ENCODE results near the gene SFMBT1. TPM values are rescaled to one million over a fixed set of nuclear protein-coding genes. Genes with fewer than 3 reads are reported as not detected.

The SFMBT1 gene
- total and polyA plus RNA-seq, 2 of the 4 experiments (the other 2 are of a cell fraction) = 1.0 to 1.8 TPM

GRCh38 chr3:52873433-52874159, 172.3 kb downstream of the SFMBT1 start (continued):
- peak; percentile 33 for TF ChIP-seq CTCF (conservative IDR thresholded peaks at IDR 0.05; ENCODE audit: low read depth, low read length)

- Histone ChIP-seq H4K5ac (ENCODE audit: low read depth, low read length) (no peak overlapping the region), H3K79me1 (ENCODE audit: low read depth in 1 of 2, low read length in 2 of 2) (peaks cover 16 to 45% of the 10 kb centered on the region in 2 experiments), H2BK20ac (ENCODE audit: low read depth, low read length) (peak overlapping the region; percentile 32; the same call in 1 of the 2 replicates), H2BK15ac (ENCODE audit: low read depth, low read length) (no peak overlapping the region), H3K23ac (ENCODE audit: low read depth, low read length) (peak overlapping the region; percentile 65; the same call in 1 of the 2 replicates), H4K20me1 (ENCODE audit: insufficient read depth, low read length) (no peaks in the 10 kb centered on the region; the same call in 1 of the 2 replicates), H3K56ac (ENCODE audit: extremely low read depth, insufficient read depth, low read length) (no peak overlapping the region), H3K9me3 (ENCODE audit: control insufficient read depth, insufficient read depth, low read length) (no peaks in the 10 kb centered on the region), H2AK9ac (replicated peaks; ENCODE audit: low read depth, low read length, poor library complexity) (no peak overlapping the region), H4K8ac (ENCODE audit: low read depth in 2 of 2, low read length in 2 of 2) (no peak overlapping the region), H2AK5ac (ENCODE audit: low read depth, low read length) (no peak overlapping the region), H3K9ac (ENCODE audit: low read depth, low read length) (no peak overlapping the region), H2BK120ac (ENCODE audit: low read depth, low read length) (peak overlapping the region; percentile 61; the same call in 1 of the 2 replicates), H3K9me1 (ENCODE audit: insufficient read depth, low read length) (peaks cover 7% of the 10 kb centered on the region; the same call in 1 of the 2 replicates), H2AFZ (replicated peaks; ENCODE audit: low read length, poor library complexity) (no peak overlapping the region), H3K36me3 (ENCODE audit: control insufficient read depth, insufficient read depth, low read length) (no peaks in the 10 kb centered on the region), H3K4me1 (ENCODE audit: control insufficient read depth, insufficient read depth, low read length) (peaks cover 9% of the 10 kb centered on the region), H3K4me3 (ENCODE audit: insufficient read depth, low read depth, low read length) (no peak overlapping the region), H3K4me2 (ENCODE audit: low read depth, low read length) (no peak overlapping the region), H3K27me3 (ENCODE audit: control insufficient read depth, insufficient read depth, low read length) (no peaks in the 10 kb centered on the region), H3K27ac (ENCODE audit: insufficient read depth, low read length) (no peak overlapping the region), H3K4ac (ENCODE audit: low read depth, low read length) (peak overlapping the region; percentile 49; the same call in 1 of the 2 replicates), H2BK5ac (ENCODE audit: low read depth, low read length, poor library complexity, severe bottlenecking) (no peak overlapping the region), H4K91ac (ENCODE audit: insufficient read depth, low read depth, low read length) (peak overlapping the region; percentile 45; the same call in 1 of the 2 replicates), H3K18ac (ENCODE audit: low read depth, low read length) (no peak overlapping the region), H3K14ac (replicated peaks; ENCODE audit: low read depth, low read length) (no peak overlapping the region; the same call in 1 of the 2 replicates)
- CTCF ChIA-PET = interaction anchor here (0.6 kb wide), 1 partner anchor 127 kb away, joined by 3 read pairs; no protein-coding TSS in a partner anchor
- BruUV-seq (replicated peaks) = no TSS peak
- TF ChIP-seq NFE2L2 (IDR thresholded peaks at IDR 0.05; ENCODE audit: low read depth, low read length) = no peak
- no peak for TF ChIP-seq POLR2A (IDR thresholded peaks at IDR 0.05; ENCODE audit: low read depth, low read length)
- TF ChIP-seq SMC3 (IDR thresholded peaks at IDR 0.05; ENCODE audit: low read depth, low read length) = no peak
- peak; percentile 37; the same call in 1 of the 2 replicates for TF ChIP-seq CEBPB (IDR thresholded peaks at IDR 0.05; ENCODE audit: low read depth, low read length)
- dilution Hi-C loops (cut with HindIII; ENCODE audit: low sequenced_read_pairs, unreplicated experiment) = no loop called here
- ATAC-seq (ENCODE audit: low read depth) (no peak), DNase-seq (peak; percentile 44)
- intact Hi-C loops (cut with micrococcal nuclease) = no loop called here
- in situ Hi-C loops (cut with MboI; ENCODE audit: low sequenced_read_pairs) = no loop called here
- WGBS, 2 experiments (ENCODE audit: extremely low coverage in 2 of 2, insufficient read length in 1 of 2) = no CpG with 5 or more reads among the region's 3 CpGs
- POLR2A ChIA-PET (ENCODE audit: unreplicated experiment) = no interaction called here
Observed at GRCh38 chr3:52872245-52872644, 173.6 kb downstream of the SFMBT1 start.

All from IMR-90 (cell line).